HG03045 (cell line): ENCODE results near the gene MIER3.

Experiments
- ATAC-seq: cut with Tn5 transposase; IDR thresholded peaks from one replicate; pipeline ENCODE4 v1.9.1; 2021; ENCODE audit warnings: mild to moderate bottlenecking, moderate library complexity; ENCODE audit not compliant: unreplicated experiment

MIER3 gene

DNA sequence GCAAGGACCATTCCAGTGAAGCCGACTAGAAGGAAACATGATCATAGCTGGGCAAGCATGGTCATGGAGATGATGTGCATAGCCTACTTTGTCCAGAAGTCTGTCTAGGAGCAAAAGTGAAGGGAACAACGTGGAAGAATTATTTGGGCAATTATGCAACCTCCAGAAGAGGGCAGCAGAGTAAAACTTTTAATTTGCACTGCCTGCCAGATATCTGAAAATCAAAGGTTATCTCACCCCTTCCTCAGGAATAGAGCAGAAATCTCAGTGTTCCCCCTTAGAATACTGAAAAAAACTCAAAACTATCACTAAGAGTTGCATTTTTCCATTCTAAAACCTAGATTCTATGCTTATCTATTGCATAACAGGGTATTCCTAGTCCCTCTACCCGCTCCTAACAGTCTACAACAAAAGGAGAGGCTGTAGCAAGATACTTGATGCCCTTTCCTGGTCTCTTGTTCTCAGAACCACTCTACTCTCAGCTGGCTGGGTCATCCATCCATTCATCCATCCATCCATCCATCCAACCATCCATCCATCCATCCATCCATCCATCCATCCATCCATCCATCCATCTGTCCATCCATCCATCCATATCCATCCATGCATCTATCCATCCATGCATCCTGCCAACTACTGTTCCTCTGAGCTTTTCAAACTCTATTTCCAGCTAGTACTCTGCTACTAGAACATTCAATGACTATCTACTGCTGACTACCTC is 50.9 kb downstream of the MIER3 start:
- ATAC-seq = no peak

DNA sequence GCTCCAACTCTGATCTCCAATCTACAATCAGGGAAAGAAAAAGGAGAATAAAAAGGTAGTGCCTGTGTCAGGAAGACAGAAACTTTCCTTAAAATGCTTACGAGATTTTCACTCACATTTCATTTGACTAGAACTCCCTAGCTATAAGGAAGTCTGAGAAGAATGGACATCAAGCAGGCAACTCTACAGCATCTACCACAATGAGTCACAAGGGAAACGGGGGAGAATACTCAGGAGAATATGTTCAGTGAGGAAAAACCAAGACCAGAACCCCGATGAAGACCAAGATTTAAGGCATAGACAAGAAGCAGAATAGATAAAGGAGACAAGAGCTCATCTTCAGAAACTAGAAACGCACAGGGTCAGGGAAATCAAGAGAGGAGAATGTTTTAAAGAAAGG is 51.5 kb downstream of the MIER3 start:
- ATAC-seq = no peak

DNA sequence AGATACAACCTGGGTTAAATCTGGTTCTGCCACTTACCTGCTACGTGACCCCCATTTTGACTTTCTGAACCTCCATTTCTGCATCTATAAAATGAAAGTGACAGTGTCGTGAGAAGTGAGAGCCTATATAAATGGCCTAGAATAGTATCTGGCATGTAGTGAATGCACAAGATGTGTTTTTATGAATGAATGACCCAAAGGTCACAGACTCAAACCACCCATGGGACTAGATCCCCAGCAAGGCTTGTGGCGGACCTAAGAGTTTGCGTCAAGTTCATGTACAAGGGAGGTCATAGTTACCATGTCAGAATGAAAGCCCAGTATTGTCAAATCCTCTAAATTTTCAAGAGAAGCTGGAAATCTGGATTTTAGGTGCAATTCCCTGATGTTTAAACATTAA is 53.7 kb downstream of the MIER3 start:
- ATAC-seq = no peak

GRCh38 chr5:56896763-56897162 is 55.2 kb downstream of the MIER3 start:
- ATAC-seq = no peak

GRCh38 chr5:56893251-56893951 is 58.5 kb downstream of the MIER3 start:
- no peak for ATAC-seq

DNA sequence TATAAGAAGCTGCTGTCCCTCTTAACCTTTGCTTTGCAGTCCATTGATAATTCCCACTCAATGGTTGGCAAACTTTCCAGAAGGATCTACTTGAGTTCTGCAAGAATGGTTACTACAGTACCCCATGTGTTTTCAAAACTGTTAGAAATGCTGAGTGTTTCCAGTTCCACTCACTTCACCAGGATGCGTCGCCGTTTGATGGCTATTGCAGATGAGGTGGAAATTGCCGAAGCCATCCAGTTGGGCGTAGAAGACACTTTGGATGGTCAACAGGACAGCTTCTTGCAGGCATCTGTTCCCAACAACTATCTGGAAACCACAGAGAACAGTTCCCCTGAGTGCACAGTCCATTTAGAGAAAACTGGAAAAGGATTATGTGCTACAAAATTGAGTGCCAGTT is 70.4 kb downstream of the MIER3 start:
- no peak for ATAC-seq

GRCh38 chr5:56876327-56876726 is 75.6 kb downstream of the MIER3 start:
- ATAC-seq = no peak

- no peak for ATAC-seq
Measured at GRCh38 chr5:56873056-56873455, 78.9 kb downstream of the MIER3 start.

GRCh38 chr5:56871777-56872176 is 80.1 kb downstream of the MIER3 start:
- ATAC-seq = no peak
